Measurements from ENCODE around the gene LAMTOR5. TPM values are rescaled to one million over a fixed set of nuclear protein-coding genes. Genes with fewer than 3 reads are reported as not detected.

Gene LAMTOR5
- total RNA-seq, 3 donors from 2014 or later: 102 to 117 (median 109) TPM

- H3K36me3 ChIP-seq: no peaks in the 10 kb centered on the region
- no peaks in the 10 kb centered on the region for H3K4me1 ChIP-seq
- no peak overlapping the region for H3K27ac ChIP-seq
- TF ChIP-seq POLR2AphosphoS5 (IDR thresholded peaks at IDR 0.05): no peak
- no peak for TF ChIP-seq CTCF (IDR thresholded peaks at IDR 0.05)
- no peak for TF ChIP-seq POLR2A (IDR thresholded peaks at IDR 0.05)
- H3K27me3 ChIP-seq: no peaks in the 10 kb centered on the region
- no peak for DNase-seq (ENCODE audit: low spot score in 2 of 2)
- H3K4me3 ChIP-seq: no peak overlapping the region
- H3K9me3 ChIP-seq: no peaks in the 10 kb centered on the region
- intact Hi-C loops (cut with DNase I; ENCODE audit: low total_unique reads): no loop called here
Measured at GRCh38 chr1:110394493-110394820, 13.0 kb downstream of the LAMTOR5 start.

- Histone ChIP-seq H3K27me3 (no peaks in the 10 kb centered on the region), H3K27ac (no peak overlapping the region), H3K9me3 (no peaks in the 10 kb centered on the region), H3K36me3 (no peaks in the 10 kb centered on the region), H3K4me1 (no peaks in the 10 kb centered on the region), H3K4me3 (no peak overlapping the region)
- no peak for DNase-seq (ENCODE audit: low spot score in 2 of 2)
- no peak for TF ChIP-seq CTCF (IDR thresholded peaks at IDR 0.05)
- no peak for TF ChIP-seq POLR2AphosphoS5 (IDR thresholded peaks at IDR 0.05)
- no peak for TF ChIP-seq POLR2A (IDR thresholded peaks at IDR 0.05)
- intact Hi-C loops (cut with DNase I; ENCODE audit: low total_unique reads): no loop called here
Measured at GRCh38 chr1:110393691-110394492, 13.6 kb downstream of the LAMTOR5 start.

- DNase-seq (ENCODE audit: low spot score in 2 of 2): no peak
- Histone ChIP-seq H3K27me3 (no peaks in the 10 kb centered on the region), H3K27ac (no peak overlapping the region), H3K4me1 (no peaks in the 10 kb centered on the region), H3K4me3 (no peak overlapping the region), H3K36me3 (no peaks in the 10 kb centered on the region), H3K9me3 (no peaks in the 10 kb centered on the region)
- intact Hi-C loops (cut with DNase I; ENCODE audit: low total_unique reads): no loop called here
- TF ChIP-seq POLR2AphosphoS5 (IDR thresholded peaks at IDR 0.05) (no peak), CTCF (IDR thresholded peaks at IDR 0.05) (no peak), POLR2A (IDR thresholded peaks at IDR 0.05) (no peak)
Measured at GRCh38 chr1:110393286-110393685, 14.2 kb downstream of the LAMTOR5 start.

GRCh38 chr1:110390692-110391245 lies 16.7 kb downstream of the LAMTOR5 start, which contains the start of gene SLC16A4:
TSS of gene SLC16A4 (minus strand) at chr1:110391026. CDS start at chr1:110389323, 1,703 bp downstream.
- no peaks in the 10 kb centered on the region for H3K4me1 ChIP-seq
- no peaks in the 10 kb centered on the region for H3K36me3 ChIP-seq
- DNase-seq (ENCODE audit: low spot score in 2 of 2): peak in 1 of 2 donors; percentile 56
- H3K27me3 ChIP-seq: no peaks in the 10 kb centered on the region
- H3K4me3 ChIP-seq: peak within 1 kb of the TSS in 2 of 3 donors; percentile 48 to 65
- H3K27ac ChIP-seq: peak within 1 kb of the TSS; percentile 85
- intact Hi-C loops (cut with DNase I; ENCODE audit: low total_unique reads): no loop called here
- TF ChIP-seq POLR2AphosphoS5 (IDR thresholded peaks at IDR 0.05) (peak in 1 of 3 donors; percentile 61), CTCF (IDR thresholded peaks at IDR 0.05) (no peak)
- H3K9me3 ChIP-seq: no peaks in the 10 kb centered on the region

GRCh38 chr1:110390096-110390495 lies 17.4 kb downstream of the LAMTOR5 start:
- TF ChIP-seq POLR2AphosphoS5 (IDR thresholded peaks at IDR 0.05): no peak
- peak in 2 of 3 donors; percentile 0 to 22 for TF ChIP-seq CTCF (IDR thresholded peaks at IDR 0.05)
- TF ChIP-seq POLR2A (IDR thresholded peaks at IDR 0.05): no peak
- no peaks in the 10 kb centered on the region for H3K4me1 ChIP-seq
- H3K4me3 ChIP-seq: peak overlapping the region in 2 of 3 donors; percentile 48 to 65
- H3K9me3 ChIP-seq: no peaks in the 10 kb centered on the region
- peak overlapping the region; percentile 85 for H3K27ac ChIP-seq
- intact Hi-C loops (cut with DNase I; ENCODE audit: low total_unique reads): no loop called here
- no peaks in the 10 kb centered on the region for H3K27me3 ChIP-seq
- H3K36me3 ChIP-seq: no peaks in the 10 kb centered on the region
- DNase-seq (ENCODE audit: low spot score in 2 of 2): peak in 1 of 2 donors; percentile 68

Measured in breast epithelium (tissue), 4 donors.